Measurements from ENCODE around the gene PHOX2A.

Gene PHOX2A

DNA sequence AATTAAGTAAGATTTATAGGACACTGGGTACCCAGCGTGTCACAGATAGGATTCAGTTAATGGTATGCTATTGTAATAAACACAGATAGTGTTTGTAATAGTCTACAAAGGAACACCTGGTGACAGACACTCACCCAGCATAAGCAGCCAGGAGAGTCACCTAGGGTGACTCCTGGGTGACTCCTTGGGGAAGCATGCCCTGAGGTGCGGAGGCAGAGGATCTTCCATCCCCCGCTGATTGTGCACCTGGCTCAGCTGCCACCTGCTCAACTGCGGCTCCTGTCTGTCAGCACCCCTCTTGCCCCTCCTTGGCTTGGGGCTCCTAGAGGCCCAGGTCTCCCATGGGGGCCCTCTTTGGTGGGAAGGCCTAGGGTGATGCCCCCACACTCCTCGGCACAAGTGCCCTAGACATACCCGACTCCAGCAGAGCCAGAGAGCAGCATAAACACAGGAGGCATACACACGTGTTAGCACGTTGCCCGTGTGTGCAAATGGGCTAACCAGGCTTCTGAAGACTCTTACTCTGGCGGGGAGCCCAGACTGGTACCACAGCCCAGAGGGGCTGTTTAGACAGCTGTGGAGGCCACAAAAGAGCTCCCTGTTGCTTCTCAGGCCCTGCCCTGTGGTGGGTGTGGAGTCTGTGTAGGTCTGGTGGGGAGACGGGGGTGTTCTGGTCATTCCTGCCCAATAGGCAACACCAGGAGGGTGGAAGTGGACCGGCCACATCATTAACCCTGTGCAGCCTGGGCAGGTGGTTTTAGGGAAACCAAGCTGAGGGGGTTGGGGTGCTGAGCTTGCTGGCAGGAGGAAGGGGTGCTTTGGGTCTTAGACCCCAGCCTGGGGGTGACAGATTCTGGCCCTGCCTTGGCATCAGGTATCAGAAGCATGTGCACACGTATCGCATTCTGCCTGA lies 16.4 kb downstream of the PHOX2A start:
- peak overlapping the region; percentile 61 for H3K27ac ChIP-seq
- H3K9me3 ChIP-seq (ENCODE audit: severe bottlenecking) = no peaks in the 10 kb centered on the region
- peaks cover 65% of the 10 kb centered on the region for H3K36me3 ChIP-seq
- H3K27me3 ChIP-seq (ENCODE audit: insufficient read depth, low read depth, severe bottlenecking) = no peaks in the 10 kb centered on the region
- DNase-seq = peak; percentile 58
- H3K4me3 ChIP-seq (ENCODE audit: low read depth, low read length) = no peak overlapping the region
- TF ChIP-seq, protein P1, sequence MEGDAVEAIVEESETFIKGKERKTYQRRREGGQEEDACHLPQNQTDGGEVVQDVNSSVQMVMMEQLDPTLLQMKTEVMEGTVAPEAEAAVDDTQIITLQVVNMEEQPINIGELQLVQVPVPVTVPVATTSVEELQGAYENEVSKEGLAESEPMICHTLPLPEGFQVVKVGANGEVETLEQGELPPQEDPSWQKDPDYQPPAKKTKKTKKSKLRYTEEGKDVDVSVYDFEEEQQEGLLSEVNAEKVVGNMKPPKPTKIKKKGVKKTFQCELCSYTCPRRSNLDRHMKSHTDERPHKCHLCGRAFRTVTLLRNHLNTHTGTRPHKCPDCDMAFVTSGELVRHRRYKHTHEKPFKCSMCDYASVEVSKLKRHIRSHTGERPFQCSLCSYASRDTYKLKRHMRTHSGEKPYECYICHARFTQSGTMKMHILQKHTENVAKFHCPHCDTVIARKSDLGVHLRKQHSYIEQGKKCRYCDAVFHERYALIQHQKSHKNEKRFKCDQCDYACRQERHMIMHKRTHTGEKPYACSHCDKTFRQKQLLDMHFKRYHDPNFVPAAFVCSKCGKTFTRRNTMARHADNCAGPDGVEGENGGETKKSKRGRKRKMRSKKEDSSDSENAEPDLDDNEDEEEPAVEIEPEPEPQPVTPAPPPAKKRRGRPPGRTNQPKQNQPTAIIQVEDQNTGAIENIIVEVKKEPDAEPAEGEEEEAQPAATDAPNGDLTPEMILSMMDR (IDR thresholded peaks at IDR 0.05; ENCODE audit: low read depth, low read length) = no peak

DNA sequence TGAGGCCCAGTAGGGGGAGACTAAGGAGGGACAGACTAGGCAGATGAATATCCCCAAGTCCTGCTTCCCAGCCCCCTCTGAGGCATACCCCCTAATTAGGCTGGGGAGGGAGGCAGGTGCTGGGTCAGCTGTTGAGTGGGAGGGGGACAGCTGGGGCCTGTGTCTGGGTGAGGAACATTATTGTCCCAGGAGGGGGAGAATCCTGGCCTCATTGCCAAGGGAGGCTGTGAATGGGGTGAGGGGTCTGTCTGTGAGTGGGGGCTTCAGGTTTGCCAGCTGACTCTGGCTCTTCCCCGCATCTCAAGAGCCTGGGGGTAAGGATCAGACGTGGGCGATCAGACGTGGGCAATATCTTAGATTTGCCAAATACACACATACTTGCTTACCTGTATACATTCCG lies 17.3 kb downstream of the PHOX2A start:
- Histone ChIP-seq H3K4me3 (ENCODE audit: low read depth, low read length) (no peak overlapping the region), H3K36me3 (peaks cover 56% of the 10 kb centered on the region)

DNA sequence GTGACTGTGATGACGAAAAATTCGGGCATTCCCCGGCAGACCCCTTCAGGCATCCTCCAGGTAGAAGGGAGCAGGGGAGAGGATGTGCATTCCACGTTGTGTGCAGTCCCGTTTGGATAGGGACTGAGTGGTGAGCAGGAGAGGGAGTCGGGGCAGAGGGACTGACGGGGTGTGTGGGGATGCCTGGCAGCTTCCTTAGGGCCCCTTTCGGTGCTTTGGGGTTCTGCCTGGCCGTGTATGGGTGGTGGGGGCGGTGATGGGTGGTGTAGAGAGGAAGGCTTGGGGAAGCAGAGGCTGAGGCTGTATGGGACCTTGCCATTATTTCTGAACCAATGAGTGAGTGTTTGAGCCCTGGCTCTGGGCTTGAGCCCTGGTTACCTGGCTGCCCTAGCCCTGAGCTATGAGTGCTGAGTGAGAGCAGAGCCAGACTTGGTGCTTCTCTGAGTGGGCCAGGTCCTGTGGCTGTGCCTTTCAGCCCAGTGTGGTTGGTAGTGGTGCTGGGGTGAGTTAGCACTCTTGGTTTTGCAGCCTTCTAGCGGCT lies 18.5 kb downstream of the PHOX2A start:
- H3K27ac ChIP-seq = peak overlapping the region; percentile 97
- TF ChIP-seq, protein P1 (IDR thresholded peaks at IDR 0.05; ENCODE audit: low read depth, low read length) = no peak
- no peak for DNase-seq
- no peaks in the 10 kb centered on the region for H3K27me3 ChIP-seq (ENCODE audit: insufficient read depth, low read depth, severe bottlenecking)
- H3K4me3 ChIP-seq (ENCODE audit: low read depth, low read length) = peak overlapping the region; percentile 87
- peaks cover 44% of the 10 kb centered on the region for H3K36me3 ChIP-seq
- H3K9me3 ChIP-seq (ENCODE audit: severe bottlenecking) = no peaks in the 10 kb centered on the region

More for the DNA sequence above, 17.3 kb downstream of the PHOX2A start:
- TF ChIP-seq, protein P1 (IDR thresholded peaks at IDR 0.05; ENCODE audit: low read depth, low read length) = no peak
- peak overlapping the region; percentile 61 for H3K27ac ChIP-seq
- no peak for DNase-seq
- H3K9me3 ChIP-seq (ENCODE audit: severe bottlenecking) = no peaks in the 10 kb centered on the region
- no peaks in the 10 kb centered on the region for H3K27me3 ChIP-seq (ENCODE audit: insufficient read depth, low read depth, severe bottlenecking)

DNA sequence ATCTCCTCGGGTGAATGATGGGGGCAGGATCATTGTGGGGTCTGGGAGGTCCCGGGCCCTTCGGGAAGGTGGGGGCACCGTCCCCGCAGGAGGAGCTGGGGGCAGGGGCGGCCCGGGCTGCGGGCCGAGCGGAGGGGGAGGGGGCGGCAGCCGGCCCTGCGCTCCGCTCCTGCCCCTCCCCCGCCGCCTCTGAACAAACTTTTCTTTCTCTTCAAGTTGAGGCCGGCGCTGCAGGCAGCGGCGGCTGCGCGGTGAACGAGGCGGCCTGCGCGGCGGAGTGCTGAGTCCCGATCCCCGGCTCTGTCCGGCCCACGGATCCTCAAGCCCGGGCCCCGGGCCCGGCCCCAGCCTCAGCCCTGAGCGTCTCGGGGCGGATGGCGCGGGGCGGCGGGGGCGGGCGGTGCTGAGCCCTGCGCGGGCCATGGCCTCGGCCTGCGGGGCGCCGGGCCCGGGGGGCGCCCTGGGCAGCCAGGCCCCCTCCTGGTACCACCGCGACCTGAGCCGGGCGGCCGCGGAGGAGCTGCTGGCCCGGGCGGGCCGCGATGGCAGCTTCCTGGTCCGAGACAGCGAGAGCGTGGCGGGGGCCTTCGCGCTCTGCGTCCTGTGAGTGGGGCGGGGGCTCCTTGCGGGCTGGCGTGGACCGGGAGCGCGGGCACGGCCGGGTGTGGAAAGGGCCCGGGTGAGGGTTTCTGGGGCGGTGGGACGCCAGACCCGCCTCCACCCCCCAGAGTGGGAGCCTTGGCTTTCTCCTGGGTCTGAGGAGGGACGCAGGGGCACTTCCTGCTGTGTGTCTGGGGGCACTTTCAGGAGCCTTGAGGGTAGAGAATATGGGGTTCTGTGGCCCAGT lies 19.2 kb downstream of the PHOX2A start, which contains the start of gene INPPL1:
TSS of gene INPPL1 (plus strand) at position 204 of the 847 bp plus-strand sequence. CDS start at position 422, 218 bp downstream.
- no peaks in the 10 kb centered on the region for H3K9me3 ChIP-seq (ENCODE audit: severe bottlenecking)
- DNase-seq = no peak
- peaks cover 37% of the 10 kb centered on the region for H3K36me3 ChIP-seq
- no peaks in the 10 kb centered on the region for H3K27me3 ChIP-seq (ENCODE audit: insufficient read depth, low read depth, severe bottlenecking)
- TF ChIP-seq, protein P1 (IDR thresholded peaks at IDR 0.05; ENCODE audit: low read depth, low read length) = no peak
- peak within 1 kb of the TSS; percentile 97 for H3K27ac ChIP-seq
- H3K4me3 ChIP-seq (ENCODE audit: low read depth, low read length) = peak within 1 kb of the TSS; percentile 87

DNA sequence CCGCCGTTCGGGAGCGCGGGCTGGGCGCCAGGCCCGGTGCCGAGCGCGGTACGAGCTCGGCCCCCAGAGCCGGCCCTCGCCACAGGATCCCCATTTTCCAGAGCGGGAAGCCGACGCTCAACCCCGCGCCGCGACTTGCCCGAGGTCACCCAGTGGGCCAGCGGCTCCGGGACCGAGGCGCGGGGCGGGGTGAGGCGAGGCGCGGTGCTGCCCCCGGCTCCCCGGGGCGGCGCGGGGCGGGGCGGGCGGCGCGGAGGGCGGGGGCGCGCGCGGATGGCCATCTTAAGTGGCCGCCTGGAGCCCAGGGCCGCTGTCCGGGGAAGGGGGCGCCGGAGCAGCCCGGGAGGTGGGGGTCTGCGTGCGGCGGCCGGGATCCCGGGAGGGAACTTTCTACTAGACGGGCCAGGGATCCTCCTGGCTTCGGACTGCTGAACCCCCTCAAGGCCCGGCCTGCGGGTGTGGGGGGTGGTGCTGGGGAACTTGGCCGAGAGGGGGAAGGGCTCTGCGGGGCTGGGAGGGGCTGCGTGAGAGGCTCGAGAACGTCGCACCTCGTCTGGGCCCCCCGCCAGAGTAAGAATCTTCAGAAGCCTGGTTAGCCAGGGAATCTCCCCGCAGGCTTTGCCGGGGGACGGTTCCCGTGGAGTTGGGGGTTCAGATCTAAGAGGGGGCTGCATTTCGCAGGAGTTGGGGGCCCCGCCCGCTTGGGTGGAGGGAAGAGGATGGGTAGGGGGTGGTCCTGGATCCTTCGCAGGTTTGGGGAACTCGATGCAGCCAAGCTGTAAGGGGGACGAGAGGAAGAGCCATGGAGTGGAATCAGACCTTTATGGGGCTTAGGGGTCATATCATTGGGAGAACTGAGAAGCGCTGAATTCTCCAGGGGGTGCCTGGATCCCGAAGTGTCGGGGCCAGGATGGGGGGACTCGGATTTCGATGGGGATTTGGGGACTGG lies 20.1 kb downstream of the PHOX2A start:
- H3K27ac ChIP-seq = peak overlapping the region; percentile 97
- H3K27me3 ChIP-seq (ENCODE audit: insufficient read depth, low read depth, severe bottlenecking) = no peaks in the 10 kb centered on the region
- peak; percentile 73 for DNase-seq
- peak overlapping the region; percentile 87 for H3K4me3 ChIP-seq (ENCODE audit: low read depth, low read length)
- H3K36me3 ChIP-seq = peaks cover 28% of the 10 kb centered on the region
- TF ChIP-seq, protein P1 (IDR thresholded peaks at IDR 0.05; ENCODE audit: low read depth, low read length) = no peak
- H3K9me3 ChIP-seq (ENCODE audit: severe bottlenecking) = no peaks in the 10 kb centered on the region

All from WERI-Rb-1 (cell line).